Neural crest cell (in vitro differentiated cells): ENCODE measurements around the gene GGT5. TPM values are rescaled to one million over a fixed set of nuclear protein-coding genes. Genes with fewer than 3 reads are reported as not detected.

Experiments
- DNase-seq: peaks from one replicate; pipeline ENCODE4 v3.0.0; 2021; ENCODE audit warnings: low read depth, mixed read lengths, low spot score
- H3K27ac Mint-ChIP-seq: one replicate; pipeline ENCODE4 v1.8.0; 2021; ENCODE audit warnings: mild to moderate bottlenecking, mixed read lengths; ENCODE audit not compliant: unreplicated experiment
- H3K27me3 Mint-ChIP-seq: 2 replicates; pipeline ENCODE4 v1.8.0; 2021; ENCODE audit warnings: low read depth, mild to moderate bottlenecking, mixed read lengths
- H3K36me3 Mint-ChIP-seq: 2 replicates; pipeline ENCODE4 v1.8.0; 2021; ENCODE audit warnings: low read depth, mild to moderate bottlenecking, mixed read lengths
- H3K4me1 Mint-ChIP-seq: 2 replicates; pipeline ENCODE4 v1.8.0; 2021; ENCODE audit warnings: mixed read lengths
- H3K4me3 Mint-ChIP-seq: one replicate; pipeline ENCODE4 v1.8.0; 2021; ENCODE audit warnings: mild to moderate bottlenecking, mixed read lengths
- H3K9me3 Mint-ChIP-seq: 2 replicates; pipeline ENCODE4 v1.8.0; 2021; ENCODE audit warnings: mixed read lengths
- total RNA-seq: library from RNA; stranded (reverse); gene quantifications from 2 replicates; pipeline ENCODE4 v1.2.1, GENCODE V29; 2021
- TF ChIP-seq, protein P1 (sequence below): fragments of 200-600 bp; sonication (generic); conservative IDR thresholded peaks from 2 replicates; pipeline ENCODE4 v1.5.0; 2021; ENCODE audit warnings: antibody characterized with exemption, mild to moderate bottlenecking

Gene GGT5
- total RNA-seq, 1 donor from 2014 or later: 0.56 TPM

DNA sequence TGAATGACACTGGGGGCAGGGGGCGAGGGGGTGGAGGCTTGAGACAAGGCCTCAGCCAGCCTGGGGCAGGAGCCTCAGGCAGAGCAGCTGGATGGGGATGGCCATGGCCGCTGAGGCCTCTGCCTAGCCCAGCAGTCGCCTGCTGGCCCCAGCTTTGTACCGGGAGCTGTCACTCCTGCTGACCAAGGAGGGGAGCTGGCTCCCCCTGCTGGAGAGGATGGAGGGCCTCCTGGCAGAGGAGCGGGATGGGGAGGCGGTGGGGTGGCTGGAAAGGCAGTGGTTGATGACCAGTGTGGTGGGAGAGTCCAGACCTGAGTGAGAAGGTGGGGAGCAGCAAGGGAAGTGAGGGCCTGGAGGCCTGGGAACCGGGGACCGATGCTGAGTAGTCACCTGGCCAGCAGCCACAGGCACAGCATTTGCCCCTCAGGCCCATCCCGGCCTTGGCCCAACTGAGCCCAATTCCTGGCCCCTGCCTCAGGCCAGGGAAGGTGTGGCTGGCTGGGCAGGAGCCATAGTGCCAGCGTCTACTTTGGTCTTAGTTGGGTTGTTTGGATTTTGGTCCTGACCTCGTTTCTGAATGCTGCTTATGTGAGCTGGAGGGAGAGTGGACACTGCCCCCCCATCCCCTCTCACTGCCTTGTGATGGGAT, 69.6 kb downstream of the GGT5 start:
- Mint-ChIP-seq H3K27me3 (no peaks in the 10 kb centered on the region), H3K4me1 (peaks cover 4% of the 10 kb centered on the region), H3K36me3 (no peaks in the 10 kb centered on the region), H3K27ac (peak overlapping the region; percentile 3), H3K9me3 (no peaks in the 10 kb centered on the region), H3K4me3 (no peak overlapping the region)
- DNase-seq: peak; percentile 77
- TF ChIP-seq, protein P1, sequence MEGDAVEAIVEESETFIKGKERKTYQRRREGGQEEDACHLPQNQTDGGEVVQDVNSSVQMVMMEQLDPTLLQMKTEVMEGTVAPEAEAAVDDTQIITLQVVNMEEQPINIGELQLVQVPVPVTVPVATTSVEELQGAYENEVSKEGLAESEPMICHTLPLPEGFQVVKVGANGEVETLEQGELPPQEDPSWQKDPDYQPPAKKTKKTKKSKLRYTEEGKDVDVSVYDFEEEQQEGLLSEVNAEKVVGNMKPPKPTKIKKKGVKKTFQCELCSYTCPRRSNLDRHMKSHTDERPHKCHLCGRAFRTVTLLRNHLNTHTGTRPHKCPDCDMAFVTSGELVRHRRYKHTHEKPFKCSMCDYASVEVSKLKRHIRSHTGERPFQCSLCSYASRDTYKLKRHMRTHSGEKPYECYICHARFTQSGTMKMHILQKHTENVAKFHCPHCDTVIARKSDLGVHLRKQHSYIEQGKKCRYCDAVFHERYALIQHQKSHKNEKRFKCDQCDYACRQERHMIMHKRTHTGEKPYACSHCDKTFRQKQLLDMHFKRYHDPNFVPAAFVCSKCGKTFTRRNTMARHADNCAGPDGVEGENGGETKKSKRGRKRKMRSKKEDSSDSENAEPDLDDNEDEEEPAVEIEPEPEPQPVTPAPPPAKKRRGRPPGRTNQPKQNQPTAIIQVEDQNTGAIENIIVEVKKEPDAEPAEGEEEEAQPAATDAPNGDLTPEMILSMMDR: peak; percentile 79

DNA sequence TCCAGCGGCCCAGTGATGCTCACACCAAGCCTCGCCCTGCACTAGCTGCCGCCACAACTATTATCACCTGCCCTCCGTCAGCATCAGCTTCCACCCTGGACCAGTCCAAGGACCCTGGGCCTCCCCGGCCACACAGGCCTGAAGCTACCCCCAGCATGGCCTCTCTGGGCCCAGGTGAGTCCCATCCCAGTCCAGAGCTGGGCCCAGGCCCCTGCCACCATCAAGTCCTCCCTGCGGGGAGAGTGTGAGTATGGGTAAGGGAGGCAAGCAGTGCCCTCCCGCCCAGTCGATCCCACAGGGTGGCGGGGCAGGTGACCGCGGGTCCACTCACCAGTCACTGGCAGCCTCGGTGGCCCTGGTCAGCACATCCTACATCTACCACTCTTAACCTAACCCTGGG, 73.1 kb downstream of the GGT5 start:
- peaks cover 4% of the 10 kb centered on the region for H3K4me1 Mint-ChIP-seq
- H3K9me3 Mint-ChIP-seq: no peaks in the 10 kb centered on the region
- TF ChIP-seq, protein P1: no peak
- no peaks in the 10 kb centered on the region for H3K36me3 Mint-ChIP-seq
- no peak overlapping the region for H3K27ac Mint-ChIP-seq
- H3K4me3 Mint-ChIP-seq: no peak overlapping the region
- no peak for DNase-seq
- H3K27me3 Mint-ChIP-seq: no peaks in the 10 kb centered on the region

DNA sequence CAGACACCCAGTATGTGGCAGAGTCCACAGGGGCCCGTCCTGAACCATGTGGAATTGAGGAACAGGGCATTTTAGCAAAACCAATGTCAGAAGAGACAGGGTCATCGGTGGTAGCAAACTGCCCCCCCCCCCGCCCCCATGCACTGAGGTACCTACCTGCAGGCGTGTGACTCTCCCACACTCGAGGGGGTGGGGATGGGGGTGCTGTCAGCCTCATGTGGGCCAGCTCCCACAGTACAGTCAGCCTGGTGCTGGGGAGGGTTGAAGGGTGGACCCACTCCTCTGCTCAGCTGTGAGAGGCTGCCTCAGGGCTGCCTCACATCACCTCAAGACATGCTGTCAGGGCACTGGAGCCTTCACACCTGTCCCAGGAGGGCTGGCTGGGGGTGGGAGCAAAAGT, 74.2 kb downstream of the GGT5 start:
- H3K9me3 Mint-ChIP-seq: no peaks in the 10 kb centered on the region

DNA sequence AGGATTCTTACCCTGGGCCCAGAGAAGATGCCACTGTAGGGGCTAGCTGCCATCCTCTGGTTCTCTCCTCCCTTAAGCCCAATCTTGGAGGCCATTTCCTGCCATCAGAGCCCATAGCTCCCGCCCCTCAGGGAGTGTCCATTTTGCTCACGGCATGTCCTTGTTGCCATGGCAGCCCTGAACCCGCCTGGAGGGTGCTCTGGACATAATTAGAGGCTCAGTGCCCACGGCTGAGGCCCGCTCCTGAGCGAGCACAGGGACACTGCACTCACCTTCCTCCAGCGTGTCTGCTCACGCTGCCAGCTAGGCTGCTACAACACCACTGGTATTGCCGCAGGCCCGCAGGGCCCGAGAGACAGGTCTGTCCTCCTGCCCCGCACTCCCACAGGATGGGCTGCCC, 74.7 kb downstream of the GGT5 start:
- no peak overlapping the region for H3K27ac Mint-ChIP-seq
- H3K9me3 Mint-ChIP-seq: no peaks in the 10 kb centered on the region
- peaks cover 4% of the 10 kb centered on the region for H3K4me1 Mint-ChIP-seq
- H3K4me3 Mint-ChIP-seq: no peak overlapping the region
- DNase-seq: no peak
- no peaks in the 10 kb centered on the region for H3K36me3 Mint-ChIP-seq
- H3K27me3 Mint-ChIP-seq: no peaks in the 10 kb centered on the region
- TF ChIP-seq, protein P1: no peak

More for the DNA sequence above, 74.2 kb downstream of the GGT5 start:
- Mint-ChIP-seq H3K27ac (no peak overlapping the region), H3K27me3 (no peaks in the 10 kb centered on the region), H3K36me3 (no peaks in the 10 kb centered on the region), H3K4me3 (no peak overlapping the region), H3K4me1 (peaks cover 4% of the 10 kb centered on the region)
- DNase-seq: no peak
- TF ChIP-seq, protein P1: no peak

Other genes with a start within 250 kb of the GGT5 start
- gene GSTT4, start 239.6 kb downstream of the GGT5 start, total RNA-seq: not detected in 2 replicates
- gene CABIN1, start 233.8 kb downstream of the GGT5 start, total RNA-seq: 80.8 and 81.8 TPM in 2 replicates
- 0.37 and 0.66 TPM in 2 replicates for gene SUSD2, start 63.6 kb downstream of the GGT5 start, total RNA-seq
- 121 and 123 TPM in 2 replicates for gene SPECC1L, start 25.7 kb upstream of the GGT5 start, total RNA-seq
- gene ADORA2A, start 182.5 kb upstream of the GGT5 start, total RNA-seq: 2.1 and 2.8 TPM in 2 replicates